NCI-H526 (cell line): Measurements from ENCODE around the gene COPG1.
"Not testable (repeated sequence)": the region's sequence is repeated elsewhere in the genome, so short reads cannot be mapped to it uniquely, and the experiment has no call there.

ENCODE experiments used
- DNase-seq, 2 experiments: peaks; one replicate each; lab custom pipeline; 2025; lab: John Stamatoyannopoulos, UW

COPG1 gene

GRCh38 chr3:129249284-129250065 lies at the start of gene COPG1:
TSS of gene COPG1 (plus strand) at chr3:129249606. CDS start at chr3:129249710, 104 bp downstream.
- peak; percentile 65 to 94 for DNase-seq

DNA sequence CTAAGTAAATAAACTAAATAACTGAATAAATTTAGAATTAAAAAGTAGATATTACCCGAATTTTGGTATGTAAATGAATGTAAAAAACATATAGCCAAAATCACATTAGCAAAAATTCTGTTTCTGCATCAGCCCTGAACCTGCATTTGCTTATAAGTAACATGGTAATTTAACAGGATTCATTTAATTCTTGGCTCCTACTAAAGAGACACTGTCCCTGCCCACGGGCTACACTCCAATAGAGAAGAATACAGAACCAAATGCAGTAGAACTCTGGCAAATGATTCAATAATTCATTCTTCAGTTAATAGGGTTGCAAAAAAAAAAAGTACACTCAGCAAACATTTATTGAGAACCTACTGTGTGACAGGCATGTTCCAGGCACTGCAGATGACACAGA lies 44.9 kb upstream of the COPG1 start:
- DNase-seq = no peak

- DNase-seq = no peak
These were observed 44.1 kb upstream of the COPG1 start for GRCh38 chr3:129205109-129205832.

GRCh38 chr3:129207479-129207878 lies 41.9 kb upstream of the COPG1 start:
- DNase-seq = no peak

GRCh38 chr3:129211345-129211744 lies 38.1 kb upstream of the COPG1 start:
- no peak for DNase-seq

DNA sequence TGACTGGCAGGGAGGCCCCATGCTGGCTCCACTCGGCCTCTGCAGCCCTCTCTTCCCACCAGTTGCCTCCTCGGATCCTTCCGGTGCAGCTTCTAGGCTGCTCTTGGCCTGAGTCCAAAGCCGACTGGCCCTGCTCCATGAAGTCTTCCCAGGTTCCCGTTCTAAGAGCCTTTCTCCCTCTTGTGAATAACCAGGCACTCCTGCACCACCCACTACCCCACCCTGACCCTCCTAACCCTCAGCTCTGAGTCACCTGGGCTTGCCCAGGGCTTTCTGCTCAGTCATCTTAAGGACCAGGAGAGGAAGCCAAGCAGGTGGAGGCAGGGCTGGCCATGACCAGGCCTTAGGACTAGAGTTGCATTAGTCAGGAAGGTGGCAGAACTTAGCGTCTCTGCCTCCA lies 37.6 kb upstream of the COPG1 start:
- no peak for DNase-seq

DNA sequence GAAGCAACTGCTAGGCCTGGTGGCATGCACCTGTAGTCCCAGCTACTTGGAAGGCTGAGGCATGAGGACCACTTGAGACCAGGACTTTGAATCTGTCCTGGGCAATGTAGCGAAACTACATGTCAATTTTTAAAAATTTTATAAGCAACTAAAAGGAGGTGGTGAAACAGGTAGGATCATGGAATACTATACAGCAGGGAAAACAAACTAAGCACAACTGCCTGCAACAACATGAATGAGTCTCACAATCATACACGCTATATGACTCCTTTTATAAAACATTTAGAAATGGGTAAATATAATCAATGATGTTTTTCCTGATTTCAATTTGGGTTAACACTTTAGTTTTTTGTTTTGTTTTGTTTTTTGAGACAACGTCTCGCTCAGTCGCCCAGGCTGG lies 36.2 kb upstream of the COPG1 start:
- no peak for DNase-seq

DNA sequence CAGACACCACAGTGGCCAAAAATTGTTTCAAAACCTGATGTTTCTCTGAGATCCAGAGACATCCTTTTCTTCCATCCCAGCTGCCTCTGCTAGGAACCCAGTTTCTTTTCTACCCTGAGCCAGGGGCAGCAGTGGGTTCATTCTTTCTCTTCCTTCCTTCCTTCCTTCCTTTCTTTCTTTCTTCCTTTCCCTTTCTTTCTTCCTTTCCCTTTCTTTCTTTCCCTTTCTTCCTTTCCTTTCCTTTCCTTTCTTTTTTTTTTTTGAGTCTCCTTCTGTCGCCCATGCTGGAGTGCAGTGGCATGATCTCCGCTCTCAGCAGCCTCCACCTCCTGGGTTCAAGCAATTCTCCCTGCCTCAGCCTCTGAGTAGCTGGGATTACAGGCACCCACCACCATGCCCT lies 30.7 kb upstream of the COPG1 start:
- DNase-seq = no peak

GRCh38 chr3:129224387-129224786 lies 25.0 kb upstream of the COPG1 start:
- DNase-seq = not testable (repeated sequence)

DNA sequence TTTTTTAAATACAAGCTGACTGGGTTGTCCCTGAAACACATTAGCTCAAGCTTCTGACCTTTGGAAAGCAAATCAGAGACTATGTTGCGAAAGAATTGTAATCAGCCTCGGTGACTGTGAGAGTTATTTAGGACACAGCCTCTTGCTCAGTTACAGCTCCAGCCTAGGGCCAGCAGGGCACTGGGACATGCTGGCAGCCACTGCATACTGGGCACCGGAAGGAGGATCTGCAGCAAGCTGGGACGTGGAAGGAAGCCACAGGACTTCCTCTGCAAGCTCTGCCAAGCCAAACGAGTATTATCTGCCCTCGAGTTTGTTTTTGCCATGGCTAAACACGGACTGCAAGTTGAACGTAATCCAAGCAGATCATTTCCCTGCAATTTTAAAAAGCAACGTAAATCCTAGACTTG lies 24.4 kb upstream of the COPG1 start:
- DNase-seq = peak in 1 of 2 experiments; percentile 27

DNA sequence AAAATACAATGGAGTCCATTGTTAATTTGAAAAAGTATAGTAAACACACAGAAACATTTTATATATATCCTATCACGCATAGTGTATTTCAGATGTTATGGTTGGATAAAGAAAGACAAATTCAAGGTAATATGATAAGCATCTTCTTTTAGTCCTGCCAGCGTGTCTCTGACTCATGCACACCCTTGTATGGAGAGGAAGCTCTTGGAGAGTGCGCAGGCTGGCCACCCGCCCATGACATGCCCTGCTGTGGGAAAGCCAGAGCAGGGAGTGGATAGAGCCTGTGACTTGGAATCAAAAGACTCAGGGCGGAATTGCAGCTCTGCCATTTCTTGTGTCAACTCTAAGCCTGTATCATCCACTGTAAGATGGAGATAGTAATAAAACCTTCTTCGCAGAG lies 23.0 kb upstream of the COPG1 start:
- no peak for DNase-seq

DNA sequence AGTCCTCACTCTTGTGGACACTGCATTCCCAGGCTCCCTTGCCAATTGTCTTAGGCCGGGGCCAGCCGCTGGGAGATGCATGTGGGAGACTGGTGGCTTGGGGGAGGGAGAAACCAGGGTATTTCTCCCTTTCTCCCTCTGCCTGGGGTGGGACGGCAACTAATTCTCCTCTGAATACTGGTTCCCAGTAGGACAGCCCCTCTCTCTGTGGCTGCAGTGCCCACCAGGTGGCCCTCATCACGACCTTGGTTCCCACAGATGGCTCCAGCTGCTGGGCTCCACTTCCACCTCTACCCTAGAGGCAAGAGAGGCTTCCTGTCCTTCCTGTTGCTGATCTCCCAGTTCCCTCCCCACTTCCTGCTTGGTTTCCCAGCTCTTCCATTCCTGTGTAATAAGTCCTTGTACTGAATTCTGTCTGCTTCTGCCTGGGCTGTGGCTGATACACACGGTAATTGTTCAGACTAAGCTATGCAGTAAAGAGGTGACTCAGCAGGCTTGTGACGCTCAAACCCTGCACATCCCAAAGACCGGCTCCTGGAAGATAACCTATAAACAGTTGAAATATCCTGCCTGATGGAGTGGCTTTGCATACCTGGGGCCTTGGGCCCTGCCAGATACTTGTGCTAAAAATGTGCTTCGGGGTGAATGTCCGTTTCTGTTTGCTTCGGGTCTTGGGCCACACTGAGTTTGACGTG lies 20.4 kb upstream of the COPG1 start:
- no peak for DNase-seq

- no peak for DNase-seq
These were observed 18.9 kb upstream of the COPG1 start for GRCh38 chr3:129230311-129231019.

- no peak for DNase-seq
These were observed 17.9 kb upstream of the COPG1 start for GRCh38 chr3:129231331-129232119.

- no peak for DNase-seq
These were observed 15.9 kb upstream of the COPG1 start for GRCh38 chr3:129233538-129233937.

DNA sequence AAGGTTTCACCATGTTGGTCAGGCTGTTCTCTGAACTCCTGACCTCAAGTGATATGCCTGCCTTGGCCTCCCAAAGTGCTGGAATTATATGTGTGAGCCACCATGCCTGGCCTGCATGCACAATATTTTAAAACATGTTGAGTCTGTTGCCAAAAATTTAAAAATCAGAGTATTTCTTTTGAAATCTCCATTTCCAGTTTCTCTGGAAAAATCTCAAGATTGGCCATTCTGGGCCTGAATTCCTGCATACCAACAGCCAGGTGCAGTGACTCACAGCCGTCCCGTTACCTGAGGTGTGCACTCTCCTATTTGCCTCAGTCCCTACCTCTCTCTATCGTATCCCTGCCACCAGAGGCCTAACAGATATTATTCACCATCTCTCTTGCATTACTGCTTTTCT lies 15.0 kb upstream of the COPG1 start:
- DNase-seq = no peak

GRCh38 chr3:129235344-129235917 lies 14.0 kb upstream of the COPG1 start:
- DNase-seq = no peak

DNA sequence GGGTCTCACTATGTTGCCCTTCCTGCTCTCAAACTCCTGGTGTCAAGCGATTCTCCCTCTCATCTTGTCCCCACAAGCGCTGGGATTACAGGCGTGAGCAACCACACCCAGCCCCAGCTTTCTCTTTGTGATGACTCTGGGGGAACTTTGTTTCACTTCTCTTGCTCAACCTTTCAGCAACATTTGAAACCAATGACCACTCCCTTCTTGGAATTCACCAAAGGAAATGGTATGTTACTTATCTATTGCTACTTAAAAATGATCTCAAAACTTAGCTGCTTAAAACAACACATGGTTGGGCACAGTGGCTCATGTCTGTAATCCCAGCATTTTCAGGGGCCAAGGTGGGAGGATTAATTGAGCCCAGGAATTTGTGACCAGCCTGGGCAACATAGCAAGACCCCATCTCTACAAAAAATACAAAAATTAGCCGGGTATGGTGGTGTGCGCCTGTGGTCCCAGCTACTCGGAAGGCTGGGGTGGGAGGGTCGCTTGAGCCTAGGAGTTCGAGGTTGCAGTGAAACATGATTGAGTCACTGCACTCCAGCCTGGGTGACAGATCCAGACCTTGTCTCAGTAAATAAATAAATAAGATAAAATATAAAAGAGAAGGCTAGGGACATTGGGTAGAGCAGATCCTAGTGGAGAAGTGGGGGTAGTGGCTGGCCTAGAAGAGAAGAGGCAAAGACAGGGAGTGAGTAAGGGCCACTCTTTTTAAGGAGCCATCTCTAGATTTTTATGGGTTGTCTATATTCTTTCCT lies 10.3 kb upstream of the COPG1 start:
- DNase-seq = no peak

- DNase-seq = peak; percentile 62 to 83
These were observed 9.4 kb upstream of the COPG1 start for GRCh38 chr3:129239991-129240390.

GRCh38 chr3:129240436-129240835 lies 9.0 kb upstream of the COPG1 start:
- peak in 1 of 2 experiments; percentile 41 for DNase-seq
